ENCODE results near the gene CEP89.

- TF ChIP-seq CTCF (IDR thresholded peaks at IDR 0.05; ENCODE audit: low read depth, low read length) (no peak), EZH2phosphoT487 (IDR thresholded peaks at IDR 0.05; ENCODE audit: low read depth) (no peak)
These were observed 129.7 kb downstream of the CEP89 start for GRCh38 chr19:32842061-32842460.

All from OCI-LY3 (cell line).